HEK293 (cell line): Measurements from ENCODE around the gene CFAP119.

Experiments used
- CTCF ChIA-PET: fragments of 350-600 bp; formaldehyde crosslinking; extraction: SDS; loops from one replicate; lab custom pipeline; 2021; ENCODE audit warnings: antibody characterized with exemption; lab: Yijun Ruan, JAX
- POLR2A ChIA-PET: fragments of 300-600 bp; formaldehyde crosslinking; extraction: SDS; loops from one replicate; lab custom pipeline; 2020; ENCODE audit warnings: antibody characterized with exemption, inconsistent platforms; lab: Yijun Ruan, JAX
- H3K27ac ChIP-seq: fragments of 200-500 bp; sonication (Bioruptor generic); 2 replicates; pipeline ENCODE4 v1.5.1; 2014; ENCODE audit warnings: low read depth, low read length, control low read depth, inconsistent platforms; ENCODE audit errors: extremely low read depth
- H3K36me3 ChIP-seq, 2 experiments: fragments of 200-500 bp in 1 of 2; sonication (Bioruptor generic) in 1 of 2; 1 replicate in 1 of 2; 2 replicates in 1 of 2; pipeline ENCODE4 v1.5.1; 2014 to 2017; ENCODE audit warnings: inconsistent platforms in 2 of 2, low read length in 2 of 2; ENCODE audit not compliant: control insufficient read depth in 2 of 2, insufficient read depth in 1 of 2
- H3K4me1 ChIP-seq: fragments of 200-500 bp; sonication (Bioruptor generic); 2 replicates; pipeline ENCODE4 v1.5.1; 2014; ENCODE audit warnings: mild to moderate bottlenecking, low read length, inconsistent platforms; ENCODE audit not compliant: control insufficient read depth, insufficient read depth
- H3K4me3 ChIP-seq: 2 replicates; pipeline ENCODE4 v1.5.1; 2011; ENCODE audit warnings: low read depth, mild to moderate bottlenecking, control low read depth, low read length, moderate library complexity
- H3K9me3 ChIP-seq: fragments of 200-500 bp; sonication (Bioruptor generic); 2 replicates; pipeline ENCODE4 v1.5.1; 2014; ENCODE audit warnings: low read depth, low read length, inconsistent platforms; ENCODE audit not compliant: control insufficient read depth, insufficient read depth
- CTCF ChIP-seq: fragments of 450-650 bp; formaldehyde crosslinking; IDR thresholded peaks from 2 replicates; pipeline ENCODE4 v1.5.1; 2016; ENCODE audit warnings: missing biosample characterization, missing genetic modification characterization
- KLF17 ChIP-seq: fragments of 450-650 bp; formaldehyde crosslinking; IDR thresholded peaks from 2 replicates; pipeline ENCODE4 v1.5.1; 2016; ENCODE audit warnings: missing biosample characterization, missing genetic modification characterization
- KLF9 ChIP-seq: fragments of 450-650 bp; formaldehyde crosslinking; IDR thresholded peaks from 2 replicates; pipeline ENCODE4 v1.5.1; 2016; ENCODE audit warnings: missing biosample characterization, missing genetic modification characterization, low read depth
- YY2 ChIP-seq: fragments of 450-650 bp; formaldehyde crosslinking; IDR thresholded peaks from 2 replicates; pipeline ENCODE4 v1.5.1; 2016; ENCODE audit warnings: missing biosample characterization, missing genetic modification characterization
- ZEB2 ChIP-seq: fragments of 450-650 bp; formaldehyde crosslinking; IDR thresholded peaks from 2 replicates; pipeline ENCODE4 v1.5.1; 2016; ENCODE audit warnings: missing biosample characterization, missing genetic modification characterization
- ZNF146 ChIP-seq: fragments of 450-650 bp; formaldehyde crosslinking; IDR thresholded peaks from 2 replicates; pipeline ENCODE4 v1.5.1; 2016; ENCODE audit warnings: missing biosample characterization, missing genetic modification characterization
- ZNF155 ChIP-seq: fragments of 450-650 bp; formaldehyde crosslinking; IDR thresholded peaks from 2 replicates; pipeline ENCODE4 v1.5.1; 2016; ENCODE audit warnings: missing biosample characterization, missing genetic modification characterization
- ZNF18 ChIP-seq: fragments of 450-650 bp; formaldehyde crosslinking; IDR thresholded peaks from 2 replicates; pipeline ENCODE4 v1.5.1; 2016; ENCODE audit warnings: missing biosample characterization, missing genetic modification characterization
- ZNF2 ChIP-seq: fragments of 450-650 bp; formaldehyde crosslinking; IDR thresholded peaks from 2 replicates; pipeline ENCODE4 v1.5.1; 2016; ENCODE audit warnings: missing biosample characterization, missing genetic modification characterization
- ZNF239 ChIP-seq: fragments of 450-650 bp; formaldehyde crosslinking; IDR thresholded peaks from 2 replicates; pipeline ENCODE4 v1.5.1; 2016; ENCODE audit warnings: missing biosample characterization, missing genetic modification characterization
- ZNF26 ChIP-seq: fragments of 450-650 bp; formaldehyde crosslinking; IDR thresholded peaks from 2 replicates; pipeline ENCODE4 v1.5.1; 2016; ENCODE audit warnings: missing biosample characterization, missing genetic modification characterization
- ZNF555 ChIP-seq: fragments of 450-650 bp; formaldehyde crosslinking; conservative IDR thresholded peaks from 2 replicates; pipeline ENCODE4 v1.5.1; 2017; ENCODE audit warnings: missing biosample characterization, mild to moderate bottlenecking, missing genetic modification characterization, inconsistent platforms
- ZNF600 ChIP-seq: fragments of 450-650 bp; formaldehyde crosslinking; IDR thresholded peaks from 2 replicates; pipeline ENCODE4 v1.5.1; 2016; ENCODE audit warnings: missing biosample characterization, missing genetic modification characterization
- ZNF664 ChIP-seq: fragments of 450-650 bp; formaldehyde crosslinking; IDR thresholded peaks from 2 replicates; pipeline ENCODE4 v1.5.1; 2016; ENCODE audit warnings: missing biosample characterization, missing genetic modification characterization
- ZNF692 ChIP-seq: fragments of 450-650 bp; formaldehyde crosslinking; IDR thresholded peaks from 2 replicates; pipeline ENCODE4 v1.5.1; 2016; ENCODE audit warnings: missing biosample characterization, missing genetic modification characterization
- ZNF747 ChIP-seq: fragments of 450-650 bp; formaldehyde crosslinking; IDR thresholded peaks from 2 replicates; pipeline ENCODE4 v1.5.1; 2016; ENCODE audit warnings: missing biosample characterization, missing genetic modification characterization

CFAP119 gene

GRCh38 chr16:30722443-30722842, 39.4 kb downstream of the CFAP119 start:
- POLR2A ChIA-PET = no interaction called here
- Histone ChIP-seq H3K36me3 (peaks cover 74 to 96% of the 10 kb centered on the region in 2 experiments), H3K4me1 (no peaks in the 10 kb centered on the region), H3K9me3 (no peaks in the 10 kb centered on the region), H3K4me3 (no peak overlapping the region), H3K27ac (no peak overlapping the region)
- TF ChIP-seq CTCF = peak; percentile 56
- no peak for TF ChIP-seq ZNF18 (tag by site-specific recombination)
- CTCF ChIA-PET = interaction anchor here (0.8 kb wide), 1 partner anchor 123 kb away, joined by 4 read pairs; no protein-coding TSS in a partner anchor

GRCh38 chr16:30721606-30722005, 40.3 kb downstream of the CFAP119 start:
- Histone ChIP-seq H3K9me3 (no peaks in the 10 kb centered on the region), H3K36me3 (peaks cover 74 to 96% of the 10 kb centered on the region in 2 experiments), H3K4me3 (no peak overlapping the region), H3K4me1 (no peaks in the 10 kb centered on the region), H3K27ac (no peak overlapping the region)
- CTCF ChIA-PET = interaction anchor here (0.5 to 0.8 kb wide), 3 partner anchors 13 to 299 kb away, joined by 4 to 5 read pairs (median 4); no protein-coding TSS in a partner anchor
- POLR2A ChIA-PET = no interaction called here
- no peak for TF ChIP-seq ZNF155 (tag by site-specific recombination)
- TF ChIP-seq YY2 (tag by site-specific recombination) = no peak
- no peak for TF ChIP-seq ZNF146 (tag by site-specific recombination)
- no peak for TF ChIP-seq ZNF239 (tag by site-specific recombination)
- no peak for TF ChIP-seq ZNF555 (tag by site-specific recombination)
- no peak for TF ChIP-seq ZNF747
- TF ChIP-seq ZEB2 (tag by site-specific recombination) = no peak
- no peak for TF ChIP-seq ZNF692 (tag by site-specific recombination)
- no peak for TF ChIP-seq KLF9 (tag by site-specific recombination)
- TF ChIP-seq ZNF664 = no peak
- no peak for TF ChIP-seq KLF17
- TF ChIP-seq ZNF26 (tag by site-specific recombination) = no peak

GRCh38 chr16:30721167-30721566, 40.7 kb downstream of the CFAP119 start:
- no peak for TF ChIP-seq ZNF2
- peak; percentile 75 for TF ChIP-seq ZNF600
- Histone ChIP-seq H3K36me3 (peaks cover 73 to 97% of the 10 kb centered on the region in 2 experiments), H3K4me1 (no peaks in the 10 kb centered on the region), H3K27ac (no peak overlapping the region), H3K9me3 (no peaks in the 10 kb centered on the region), H3K4me3 (no peak overlapping the region)
- ChIA-PET POLR2A (no interaction called here), CTCF (interaction anchor here (0.5 kb wide), 2 partner anchors 14 to 298 kb away, joined by 4 to 5 read pairs; no protein-coding TSS in a partner anchor)
